Measurements from ENCODE around the gene TCTN1.

Gene TCTN1

GRCh38 chr12:110688446-110689280 is 74.7 kb downstream of the TCTN1 start, which contains the start of gene HVCN1:
HVCN1 (minus strand) TSS chr12:110689115; CDS start chr12:110683245, 5,870 bp downstream.
- 20% methylated on average over 20 of the region's 64 CpGs for WGBS
- no peak within 1 kb of the TSS for H2BK5ac ChIP-seq (ENCODE audit: low read depth, low read length, poor library complexity, severe bottlenecking)
- peak within 1 kb of the TSS in 1 of 2 experiments; percentile 42 for H3K4ac ChIP-seq (ENCODE audit: low read depth in 1 of 2, low read length in 2 of 2)
- H2AFZ ChIP-seq (ENCODE audit: low read depth, low read length) = peak within 1 kb of the TSS; percentile 47
- H3K27me3 ChIP-seq (ENCODE audit: control insufficient read depth in 1 of 2, insufficient read depth in 1 of 2, low read length in 2 of 2) = peaks cover 9 to 23% of the 10 kb centered on the region in 2 experiments
- peak within 1 kb of the TSS in 1 of 2 experiments; percentile 32 for H2BK12ac ChIP-seq (ENCODE audit: low read length in 2 of 2)
- peak within 1 kb of the TSS; percentile 91 for H2BK15ac ChIP-seq (ENCODE audit: low read depth, poor library complexity, severe bottlenecking)
- peak within 1 kb of the TSS; percentile 73 for H3K9ac ChIP-seq (ENCODE audit: low read length)
- H3K79me1 ChIP-seq (replicated peaks; ENCODE audit: low read length, poor library complexity, severe bottlenecking) = no peaks in the 10 kb centered on the region
- no peak for DNase-seq
- H3K4me1 ChIP-seq (ENCODE audit: control insufficient read depth, insufficient read depth, low read depth, low read length) = peaks cover 13% of the 10 kb centered on the region
- H3K14ac ChIP-seq (ENCODE audit: low read length in 2 of 2) = peak within 1 kb of the TSS in 1 of 2 experiments; percentile 58
- H2AK5ac ChIP-seq (ENCODE audit: low read length, severe bottlenecking) = no peak within 1 kb of the TSS
- H3K4me2 ChIP-seq (ENCODE audit: low read length, poor library complexity, severe bottlenecking) = peak within 1 kb of the TSS; percentile 95
- peaks cover 6% of the 10 kb centered on the region for H3K9me3 ChIP-seq (ENCODE audit: control insufficient read depth, low read length)
- H4K91ac ChIP-seq (ENCODE audit: low read length) = peak within 1 kb of the TSS; percentile 12
- no peaks in the 10 kb centered on the region for H3K36me3 ChIP-seq (ENCODE audit: control insufficient read depth in 1 of 2, insufficient read depth in 2 of 2, low read depth in 1 of 2, low read length in 2 of 2)
- peak within 1 kb of the TSS; percentile 1 for H3K27ac ChIP-seq (ENCODE audit: low read length, poor library complexity, severe bottlenecking)
- H3K18ac ChIP-seq (ENCODE audit: low read depth in 1 of 2, low read length in 2 of 2) = peak within 1 kb of the TSS; percentile 2 to 83
- H4K8ac ChIP-seq (ENCODE audit: low read length) = peak within 1 kb of the TSS; percentile 92
- H3K23ac ChIP-seq (ENCODE audit: low read length in 2 of 2) = peak within 1 kb of the TSS in 1 of 2 experiments; percentile 9
- H2BK120ac ChIP-seq (ENCODE audit: low read depth, low read length) = peak within 1 kb of the TSS; percentile 65
- H3K4me3 ChIP-seq (ENCODE audit: insufficient read depth in 1 of 2, low read depth in 1 of 2, low read length in 2 of 2) = peak within 1 kb of the TSS; percentile 65 to 73

- Histone ChIP-seq H3K18ac (ENCODE audit: low read depth in 1 of 2, low read length in 2 of 2) (peak overlapping the region; percentile 2 to 83), H3K23ac (ENCODE audit: low read length in 2 of 2) (peak overlapping the region in 1 of 2 experiments; percentile 9), H2BK120ac (ENCODE audit: low read depth, low read length) (peak overlapping the region; percentile 65), H3K4me3 (ENCODE audit: insufficient read depth in 1 of 2, low read depth in 1 of 2, low read length in 2 of 2) (peak overlapping the region; percentile 65 to 71), H2AK5ac (ENCODE audit: low read length, severe bottlenecking) (no peak overlapping the region), H3K79me1 (replicated peaks; ENCODE audit: low read length, poor library complexity, severe bottlenecking) (no peaks in the 10 kb centered on the region), H3K27ac (ENCODE audit: low read length, poor library complexity, severe bottlenecking) (peak overlapping the region; percentile 1), H3K9me3 (ENCODE audit: control insufficient read depth, low read length) (peaks cover 4% of the 10 kb centered on the region), H2BK15ac (ENCODE audit: low read depth, poor library complexity, severe bottlenecking) (peak overlapping the region; percentile 91), H3K4me2 (ENCODE audit: low read length, poor library complexity, severe bottlenecking) (peak overlapping the region; percentile 87), H4K8ac (ENCODE audit: low read length) (peak overlapping the region; percentile 92), H3K27me3 (ENCODE audit: control insufficient read depth in 1 of 2, insufficient read depth in 1 of 2, low read length in 2 of 2) (peaks cover 9 to 23% of the 10 kb centered on the region in 2 experiments), H3K4ac (ENCODE audit: low read depth in 1 of 2, low read length in 2 of 2) (peak overlapping the region in 1 of 2 experiments; percentile 42), H2AFZ (ENCODE audit: low read depth, low read length) (peak overlapping the region; percentile 47), H3K9ac (ENCODE audit: low read length) (peak overlapping the region; percentile 73), H4K91ac (ENCODE audit: low read length) (peak overlapping the region; percentile 12), H2BK5ac (ENCODE audit: low read depth, low read length, poor library complexity, severe bottlenecking) (no peak overlapping the region), H3K4me1 (ENCODE audit: control insufficient read depth, insufficient read depth, low read depth, low read length) (peaks cover 13% of the 10 kb centered on the region), H3K36me3 (ENCODE audit: control insufficient read depth in 1 of 2, insufficient read depth in 2 of 2, low read depth in 1 of 2, low read length in 2 of 2) (no peaks in the 10 kb centered on the region), H3K14ac (ENCODE audit: low read length in 2 of 2) (peak overlapping the region in 1 of 2 experiments; percentile 58), H2BK12ac (ENCODE audit: low read length in 2 of 2) (peak overlapping the region in 1 of 2 experiments; percentile 32)
- 6% methylated on average over 37 of the region's 38 CpGs for WGBS
- DNase-seq = peak; percentile 40
These were observed 75.6 kb downstream of the TCTN1 start for GRCh38 chr12:110689281-110690126.

GRCh38 chr12:110690127-110690430 is 76.2 kb downstream of the TCTN1 start:
- H3K4ac ChIP-seq (ENCODE audit: low read depth in 1 of 2, low read length in 2 of 2) = no peak overlapping the region
- H3K4me2 ChIP-seq (ENCODE audit: low read length, poor library complexity, severe bottlenecking) = no peak overlapping the region
- peaks cover 13% of the 10 kb centered on the region for H3K4me1 ChIP-seq (ENCODE audit: control insufficient read depth, insufficient read depth, low read depth, low read length)
- peak overlapping the region; percentile 92 for H4K8ac ChIP-seq (ENCODE audit: low read length)
- H2BK12ac ChIP-seq (ENCODE audit: low read length in 2 of 2) = no peak overlapping the region
- no peak overlapping the region for H2BK120ac ChIP-seq (ENCODE audit: low read depth, low read length)
- no peak overlapping the region for H3K14ac ChIP-seq (ENCODE audit: low read length in 2 of 2)
- no peak overlapping the region for H4K91ac ChIP-seq (ENCODE audit: low read length)
- peak overlapping the region; percentile 73 for H3K9ac ChIP-seq (ENCODE audit: low read length)
- no peak overlapping the region for H2AFZ ChIP-seq (ENCODE audit: low read depth, low read length)
- H3K4me3 ChIP-seq (ENCODE audit: insufficient read depth in 1 of 2, low read depth in 1 of 2, low read length in 2 of 2) = no peak overlapping the region
- no peak overlapping the region for H3K23ac ChIP-seq (ENCODE audit: low read length in 2 of 2)
- no peak overlapping the region for H2BK5ac ChIP-seq (ENCODE audit: low read depth, low read length, poor library complexity, severe bottlenecking)
- H3K9me3 ChIP-seq (ENCODE audit: control insufficient read depth, low read length) = peaks cover 1% of the 10 kb centered on the region
- H3K18ac ChIP-seq (ENCODE audit: low read depth in 1 of 2, low read length in 2 of 2) = no peak overlapping the region
- no peak for DNase-seq
- H3K79me1 ChIP-seq (replicated peaks; ENCODE audit: low read length, poor library complexity, severe bottlenecking) = no peaks in the 10 kb centered on the region
- H2BK15ac ChIP-seq (ENCODE audit: low read depth, poor library complexity, severe bottlenecking) = no peak overlapping the region
- WGBS = 51% methylated on average over 4 of the region's 4 CpGs
- peaks cover 9 to 23% of the 10 kb centered on the region in 2 experiments for H3K27me3 ChIP-seq (ENCODE audit: control insufficient read depth in 1 of 2, insufficient read depth in 1 of 2, low read length in 2 of 2)
- no peaks in the 10 kb centered on the region for H3K36me3 ChIP-seq (ENCODE audit: control insufficient read depth in 1 of 2, insufficient read depth in 2 of 2, low read depth in 1 of 2, low read length in 2 of 2)
- no peak overlapping the region for H2AK5ac ChIP-seq (ENCODE audit: low read length, severe bottlenecking)
- H3K27ac ChIP-seq (ENCODE audit: low read length, poor library complexity, severe bottlenecking) = no peak overlapping the region

GRCh38 chr12:110693731-110694130 is 79.8 kb downstream of the TCTN1 start:
- H4K8ac ChIP-seq (ENCODE audit: low read length) = no peak overlapping the region
- H2BK12ac ChIP-seq (ENCODE audit: low read length in 2 of 2) = no peak overlapping the region
- no peak for DNase-seq
- H2AFZ ChIP-seq (ENCODE audit: low read depth, low read length) = no peak overlapping the region
- H3K9ac ChIP-seq (ENCODE audit: low read length) = no peak overlapping the region
- H3K23ac ChIP-seq (ENCODE audit: low read length in 2 of 2) = no peak overlapping the region
- peak overlapping the region; percentile 73 for H2BK15ac ChIP-seq (ENCODE audit: low read depth, poor library complexity, severe bottlenecking)
- no peak overlapping the region for H3K4ac ChIP-seq (ENCODE audit: low read depth in 1 of 2, low read length in 2 of 2)
- no peak overlapping the region for H4K91ac ChIP-seq (ENCODE audit: low read length)
- H3K18ac ChIP-seq (ENCODE audit: low read depth in 1 of 2, low read length in 2 of 2) = no peak overlapping the region
- no peak overlapping the region for H3K27ac ChIP-seq (ENCODE audit: low read length, poor library complexity, severe bottlenecking)
- H3K79me1 ChIP-seq (replicated peaks; ENCODE audit: low read length, poor library complexity, severe bottlenecking) = no peaks in the 10 kb centered on the region
- peaks cover 12% of the 10 kb centered on the region for H3K4me1 ChIP-seq (ENCODE audit: control insufficient read depth, insufficient read depth, low read depth, low read length)
- H3K14ac ChIP-seq (ENCODE audit: low read length in 2 of 2) = no peak overlapping the region
- WGBS = 93% methylated on average over 7 of the region's 7 CpGs
- H3K27me3 ChIP-seq (ENCODE audit: control insufficient read depth in 1 of 2, insufficient read depth in 1 of 2, low read length in 2 of 2) = peaks cover 0 to 4% of the 10 kb centered on the region in 2 experiments
- H3K4me2 ChIP-seq (ENCODE audit: low read length, poor library complexity, severe bottlenecking) = no peak overlapping the region
- H3K36me3 ChIP-seq (ENCODE audit: control insufficient read depth in 1 of 2, insufficient read depth in 2 of 2, low read depth in 1 of 2, low read length in 2 of 2) = no peaks in the 10 kb centered on the region
- no peak overlapping the region for H2BK5ac ChIP-seq (ENCODE audit: low read depth, low read length, poor library complexity, severe bottlenecking)
- no peak overlapping the region for H3K4me3 ChIP-seq (ENCODE audit: insufficient read depth in 1 of 2, low read depth in 1 of 2, low read length in 2 of 2)
- H3K9me3 ChIP-seq (ENCODE audit: control insufficient read depth, low read length) = no peaks in the 10 kb centered on the region
- H2BK120ac ChIP-seq (ENCODE audit: low read depth, low read length) = no peak overlapping the region
- H2AK5ac ChIP-seq (ENCODE audit: low read length, severe bottlenecking) = no peak overlapping the region

Measured in mesenchymal stem cell (in vitro differentiated cells and primary cell).